Hair follicular keratinocyte (primary cell): ENCODE results near the gene SHISA2. TPM values are rescaled to one million over a fixed set of nuclear protein-coding genes. Genes with fewer than 3 reads are reported as not detected.

Experiments used
- total RNA-seq: library from RNA; depleted of rRNA; stranded (reverse); fragments of >200 nt; gene quantifications from 2 replicates; pipeline ENCODE4 v1.2.3, GENCODE V29; 2015

The SHISA2 gene
- 5.0 and 7.2 TPM in 2 replicates for total RNA-seq

GRCh38 chr13:26051657-26052311 lies at the start of gene SHISA2:
Gene SHISA2, minus strand, starts transcription at chr13:26052016. Its CDS starts 1,041 bp downstream, at chr13:26050975.

Other genes starting within 250 kb of the SHISA2 start
- 28.8 and 33.0 TPM in 2 replicates for gene RNF6, start 170.3 kb upstream of the SHISA2 start, total RNA-seq
- gene CDK8, start 202.1 kb upstream of the SHISA2 start, total RNA-seq = 17.1 and 17.7 TPM in 2 replicates